Measurements from ENCODE around the gene CCL27. TPM values are rescaled to one million over a fixed set of nuclear protein-coding genes. Genes with fewer than 3 reads are reported as not detected.

Gene CCL27
- total RNA-seq, 1 experiment from 2014 or later: not detected

DNA sequence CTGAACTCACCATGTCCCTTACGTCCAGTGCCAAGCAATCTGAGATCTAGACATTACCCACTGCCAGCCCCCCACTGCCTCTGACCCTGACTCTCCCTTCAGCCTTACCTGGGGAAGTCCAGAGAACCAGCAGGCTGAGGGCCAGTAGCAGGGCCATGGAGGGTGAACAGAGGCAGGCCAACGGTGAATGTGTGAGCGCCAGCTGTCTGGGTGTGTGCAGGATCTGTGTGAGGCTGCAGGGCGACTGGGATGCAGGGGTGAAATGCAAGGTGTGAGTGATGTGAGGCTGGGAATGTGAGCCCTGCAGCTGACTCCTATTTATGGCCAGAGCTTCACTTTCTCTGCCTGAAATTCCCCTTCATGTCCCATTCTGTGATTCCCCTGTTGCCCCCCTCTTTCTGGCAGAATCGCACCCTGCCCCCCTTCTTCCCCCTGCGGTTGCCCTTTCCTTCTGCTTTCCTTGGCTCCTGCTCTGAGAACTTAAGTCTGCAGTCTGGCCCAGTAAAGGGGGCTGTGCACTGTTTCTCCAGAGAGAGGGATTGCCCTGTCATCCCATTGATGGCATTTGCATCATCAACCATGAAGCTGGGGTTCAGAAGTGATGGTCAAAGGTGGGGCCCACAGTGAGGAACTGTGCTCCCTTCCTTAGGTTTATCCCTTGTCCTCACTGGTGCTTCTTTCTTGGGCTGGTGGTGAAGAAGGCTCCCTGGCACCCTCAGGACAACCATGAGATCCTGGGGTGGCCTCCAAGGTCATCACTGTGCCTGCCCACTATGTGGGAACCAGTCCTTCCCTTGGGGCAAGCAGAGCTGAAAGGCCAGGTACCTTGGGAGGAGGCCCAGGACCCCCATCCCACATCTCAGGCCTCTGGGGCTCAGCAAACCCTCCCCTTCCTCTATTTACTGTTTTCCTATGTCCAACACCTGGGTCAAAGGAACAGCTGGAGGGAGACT is 28.8 kb upstream of the CCL27 start, which contains the start of gene CCL19:
TSS of gene CCL19 (minus strand) at position 294 of the 953 bp plus-strand sequence. CDS start at position 157, 137 bp downstream.
- Mint-ChIP-seq H3K9me3 (ENCODE audit: unreplicated experiment) (no peaks in the 10 kb centered on the region), H3K4me1 (ENCODE audit: insufficient read depth, unreplicated experiment) (no peaks in the 10 kb centered on the region), H3K27ac (ENCODE audit: low read depth, unreplicated experiment) (no peak within 1 kb of the TSS), H3K27me3 (ENCODE audit: insufficient read depth, unreplicated experiment) (no peaks in the 10 kb centered on the region), H3K4me3 (ENCODE audit: unreplicated experiment) (no peak within 1 kb of the TSS), H3K36me3 (ENCODE audit: insufficient read depth, unreplicated experiment) (peaks cover 6% of the 10 kb centered on the region)
- ChIA-PET CTCF (interaction anchor here (0.7 to 2.2 kb wide), 3 partner anchors 10 to 88 kb away, joined by 3 to 11 read pairs (median 8); no protein-coding TSS in a partner anchor), POLR2A (no interaction called here)
- intact Hi-C loops (cut with micrococcal nuclease): no loop called here
- no TSS peak for BruUV-seq (replicated peaks)
- no peak for DNase-seq (ENCODE audit: unreplicated experiment)
- TF ChIP-seq CTCF (IDR thresholded peaks at IDR 0.05; ENCODE audit: unreplicated experiment): no peak

- H3K27ac Mint-ChIP-seq (ENCODE audit: low read depth, unreplicated experiment): no peak overlapping the region
Measured at GRCh38 chr9:34689512-34689911, 27.1 kb upstream of the CCL27 start.

DNA sequence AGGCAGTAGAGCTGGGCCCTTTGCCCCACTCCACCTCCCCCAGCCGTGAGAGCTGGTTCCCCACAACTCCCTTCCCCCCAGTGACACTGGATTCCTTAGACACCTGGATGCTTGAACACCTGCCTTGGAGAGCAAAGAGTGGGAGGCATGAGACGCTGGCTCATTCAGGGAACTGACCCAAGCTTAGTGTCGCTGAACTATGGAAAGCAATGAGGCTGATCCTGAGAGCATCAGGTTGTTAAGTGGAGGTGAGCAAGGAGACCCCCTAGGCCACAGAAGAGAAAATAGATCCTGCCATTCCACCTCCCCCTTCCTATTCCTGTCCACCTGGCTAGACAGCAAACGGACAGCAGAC is 26.6 kb upstream of the CCL27 start:
- POLR2A ChIA-PET: no interaction called here
- CTCF ChIA-PET: interaction anchor here (1.7 kb wide), 1 partner anchor 13 kb away, joined by 5 read pairs; no protein-coding TSS in a partner anchor
- no peak overlapping the region for H3K27ac Mint-ChIP-seq (ENCODE audit: low read depth, unreplicated experiment)
- intact Hi-C loops (cut with micrococcal nuclease): no loop called here
- no peak overlapping the region for H3K4me3 Mint-ChIP-seq (ENCODE audit: unreplicated experiment)
- no peaks in the 10 kb centered on the region for H3K27me3 Mint-ChIP-seq (ENCODE audit: insufficient read depth, unreplicated experiment)
- peaks cover 6% of the 10 kb centered on the region for H3K36me3 Mint-ChIP-seq (ENCODE audit: insufficient read depth, unreplicated experiment)
- no TSS peak for BruUV-seq (replicated peaks)
- no peak for DNase-seq (ENCODE audit: unreplicated experiment)
- TF ChIP-seq CTCF (IDR thresholded peaks at IDR 0.05; ENCODE audit: unreplicated experiment): no peak
- no peaks in the 10 kb centered on the region for H3K9me3 Mint-ChIP-seq (ENCODE audit: unreplicated experiment)
- no peaks in the 10 kb centered on the region for H3K4me1 Mint-ChIP-seq (ENCODE audit: insufficient read depth, unreplicated experiment)

More at GRCh38 chr9:34689512-34689911, 27.1 kb upstream of the CCL27 start:
- ChIA-PET POLR2A (interaction anchor here (0.6 kb wide), 1 partner anchor 42 kb away, joined by 5 read pairs; no protein-coding TSS in a partner anchor), CTCF (interaction anchor here (1.7 kb wide), 1 partner anchor 13 kb away, joined by 5 read pairs; no protein-coding TSS in a partner anchor)
- no TSS peak for BruUV-seq (replicated peaks)
- Mint-ChIP-seq H3K4me1 (ENCODE audit: insufficient read depth, unreplicated experiment) (no peaks in the 10 kb centered on the region), H3K36me3 (ENCODE audit: insufficient read depth, unreplicated experiment) (peaks cover 6% of the 10 kb centered on the region), H3K9me3 (ENCODE audit: unreplicated experiment) (no peaks in the 10 kb centered on the region), H3K27me3 (ENCODE audit: insufficient read depth, unreplicated experiment) (no peaks in the 10 kb centered on the region), H3K4me3 (ENCODE audit: unreplicated experiment) (no peak overlapping the region)
- intact Hi-C loops (cut with micrococcal nuclease): no loop called here
- TF ChIP-seq CTCF (IDR thresholded peaks at IDR 0.05; ENCODE audit: unreplicated experiment): no peak
- no peak for DNase-seq (ENCODE audit: unreplicated experiment)

- DNase-seq (ENCODE audit: unreplicated experiment): no peak
- no peak for TF ChIP-seq CTCF (IDR thresholded peaks at IDR 0.05; ENCODE audit: unreplicated experiment)
- intact Hi-C loops (cut with micrococcal nuclease): no loop called here
- Mint-ChIP-seq H3K36me3 (ENCODE audit: insufficient read depth, unreplicated experiment) (peaks cover 6% of the 10 kb centered on the region), H3K9me3 (ENCODE audit: unreplicated experiment) (no peaks in the 10 kb centered on the region), H3K4me3 (ENCODE audit: unreplicated experiment) (no peak overlapping the region), H3K4me1 (ENCODE audit: insufficient read depth, unreplicated experiment) (no peaks in the 10 kb centered on the region), H3K27me3 (ENCODE audit: insufficient read depth, unreplicated experiment) (no peaks in the 10 kb centered on the region), H3K27ac (ENCODE audit: low read depth, unreplicated experiment) (no peak overlapping the region)
- ChIA-PET POLR2A (no interaction called here), CTCF (interaction anchor here (0.6 to 0.9 kb wide), 2 partner anchors 14 to 363 kb away, joined by 3 to 4 read pairs; no protein-coding TSS in a partner anchor)
- no TSS peak for BruUV-seq (replicated peaks)
Measured at GRCh38 chr9:34688329-34689115, 26.1 kb upstream of the CCL27 start.
